ENCODE measurements around the gene C2orf49. TPM values are rescaled to one million over a fixed set of nuclear protein-coding genes. Genes with fewer than 3 reads are reported as not detected.
A peak's percentile ranks its signal among the peaks of the same experiment; 100 is the strongest.

C2orf49 gene
- total and polyA plus RNA-seq, 2 of the 8 experiments (the other 6 are each of a cell fraction or from before 2014, with no cell fraction given): 5.6 to 19.9 TPM

DNA sequence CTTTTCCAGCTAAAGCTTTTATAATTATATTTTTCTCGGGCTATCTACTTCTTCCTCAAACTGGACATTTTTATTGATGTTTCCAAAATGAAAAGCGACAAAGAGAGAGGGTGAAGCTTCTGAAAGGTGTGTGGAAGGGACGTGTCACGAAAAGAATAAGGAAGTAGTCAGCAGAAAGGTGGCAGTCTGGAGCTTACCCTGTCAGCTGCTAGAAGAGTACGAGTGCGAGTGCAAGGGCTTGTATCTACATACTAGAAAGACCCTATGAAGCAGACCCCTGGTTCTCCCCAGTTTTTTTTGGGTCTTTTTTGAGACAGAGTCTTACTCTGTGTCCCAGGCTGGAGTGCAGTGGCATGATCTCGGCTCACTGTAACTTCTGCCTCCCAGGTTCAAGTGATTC is 46.9 kb downstream of the C2orf49 start:
- Histone ChIP-seq H2BK5ac (ENCODE audit: low read depth, low read length) (no peak overlapping the region), H4K20me1 (replicated peaks in 1 of 2; ENCODE audit: control insufficient read depth in 1 of 2, insufficient read depth in 2 of 2, low read length in 2 of 2) (no peaks in the 10 kb centered on the region), H2BK120ac (replicated peaks; ENCODE audit: low read depth, low read length) (no peak overlapping the region), H3K56ac (replicated peaks; ENCODE audit: insufficient read length, low read depth, low read length) (no peak overlapping the region), H3K4ac (replicated peaks; ENCODE audit: insufficient read length, low read depth, low read length) (no peak overlapping the region), H2AK5ac (ENCODE audit: low read depth, low read length) (no peak overlapping the region), H4K91ac (replicated peaks; ENCODE audit: insufficient read length, low read length) (no peak overlapping the region), H3K4me3 (ENCODE audit: extremely low read depth in 1 of 4, insufficient read depth in 2 of 4, low read depth in 3 of 4, low read length in 4 of 4) (no peak overlapping the region), H3K18ac (ENCODE audit: extremely low read depth, low read length) (no peak overlapping the region), H4K5ac (ENCODE audit: insufficient read length, low read depth, low read length) (no peak overlapping the region), H3K9ac (replicated peaks in 1 of 4; ENCODE audit: extremely low read depth in 1 of 4, low read depth in 3 of 4, low read length in 3 of 4) (no peak overlapping the region), H3K14ac (ENCODE audit: insufficient read length) (no peak overlapping the region), H2BK20ac (ENCODE audit: low read length) (no peak overlapping the region), H4K8ac (ENCODE audit: extremely low read depth, insufficient read depth, low read length) (no peak overlapping the region), H3K27me3 (replicated peaks in 1 of 4; ENCODE audit: control insufficient read depth in 3 of 4, extremely low read depth in 1 of 4, insufficient read depth in 3 of 4, low read length in 3 of 4) (no peaks in the 10 kb centered on the region), H2BK15ac (ENCODE audit: low read length) (no peak overlapping the region), H3K9me3 (ENCODE audit: insufficient read depth in 2 of 2, low read depth in 1 of 2, low read length in 1 of 2) (no peaks in the 10 kb centered on the region), H3K23me2 (ENCODE audit: low read depth, low read length) (no peaks in the 10 kb centered on the region), H3K4me2 (ENCODE audit: insufficient read depth in 1 of 2, low read depth in 2 of 2, low read length in 2 of 2) (no peak overlapping the region), H3K4me1 (replicated peaks in 1 of 4; ENCODE audit: control insufficient read depth in 3 of 4, insufficient read depth in 4 of 4, low read length in 3 of 4) (no peaks in the 10 kb centered on the region), H3K23ac (ENCODE audit: insufficient read length) (no peak overlapping the region), H3K79me1 (ENCODE audit: low read depth, low read length) (no peaks in the 10 kb centered on the region), H3K36me3 (ENCODE audit: control insufficient read depth in 2 of 4, insufficient read depth in 4 of 4, low read length in 3 of 4) (peaks cover 14 to 30% (median 23%) of the 10 kb centered on the region in 4 experiments), H2BK12ac (ENCODE audit: low read depth, low read length) (no peak overlapping the region), H2AFZ (ENCODE audit: low read length) (no peak overlapping the region), H3K27ac (ENCODE audit: low read depth, low read length) (no peak overlapping the region), H3K79me2 (ENCODE audit: control insufficient read depth in 1 of 2, insufficient read depth in 2 of 2, low read length in 2 of 2) (peaks cover 0 to 7% of the 10 kb centered on the region in 2 experiments; a peak in 2 of 4 replicates)
- FAIRE-seq (no peak), DNase-seq (ENCODE audit: low read depth in 1 of 2, low spot score in 2 of 2) (no peak)
- POLR2A ChIA-PET (ENCODE audit: partially characterized antibody): interaction anchor here (0.9 to 1.2 kb wide), 3 partner anchors 11 to 15 kb away, joined by 3 to 4 read pairs (median 3); partner anchors contain the start of gene FHL2
- CTCF ChIA-PET (ENCODE audit: partially characterized antibody): interaction anchor here (1.1 to 2.4 kb wide), 3 partner anchors 9 to 137 kb away, joined by 3 to 8 read pairs (median 5); no protein-coding TSS in a partner anchor
- WGBS, 2 experiments (ENCODE audit: extremely low coverage in 1 of 2, insufficient coverage in 1 of 2, insufficient read length in 1 of 2, insufficient replicate concordance in 2 of 2, low coverage in 1 of 2, low lambda C conversion rate in 2 of 2, missing lambda C conversion rate in 1 of 2): 92% methylated on average over 7 of the region's 7 CpGs; no CpG with 5 or more reads in 1 of the 2 experiments
- peak; percentile 14; a peak in 1 of 4 replicates for TF ChIP-seq RAD21 (IDR thresholded peaks at IDR 0.05 in 1 of 2, conservative IDR thresholded peaks at IDR 0.05 in 1 of 2; ENCODE audit: low read depth in 2 of 2, low read length in 2 of 2)
- TF ChIP-seq TAF7 (optimal IDR thresholded peaks at IDR 0.05; ENCODE audit: borderline replicate concordance, low read depth, low read length): no peak
- no peak for TF ChIP-seq CBX5 (IDR thresholded peaks at IDR 0.05; ENCODE audit: low read depth, low read length)
- TF ChIP-seq BCL11A (IDR thresholded peaks at IDR 0.05; ENCODE audit: low read depth in 2 of 2, low read length in 2 of 2): no peak
- no peak for TF ChIP-seq CBX8 (IDR thresholded peaks at IDR 0.05; ENCODE audit: borderline replicate concordance, low read depth, low read length)
- TF ChIP-seq MAX (IDR thresholded peaks at IDR 0.05): no peak
- no peak for TF ChIP-seq SP2 (IDR thresholded peaks at IDR 0.05; ENCODE audit: low read length)

Measured in H1 (cell line).